ENCODE measurements around the gene SKOR2. TPM values are rescaled to one million over a fixed set of nuclear protein-coding genes. Genes with fewer than 3 reads are reported as not detected.
"Not testable (repeated sequence)": the region's sequence is repeated elsewhere in the genome, so short reads cannot be mapped to it uniquely, and the experiment has no call there.

Gene SKOR2
- polyA plus RNA-seq, 1 experiment: not detected

DNA sequence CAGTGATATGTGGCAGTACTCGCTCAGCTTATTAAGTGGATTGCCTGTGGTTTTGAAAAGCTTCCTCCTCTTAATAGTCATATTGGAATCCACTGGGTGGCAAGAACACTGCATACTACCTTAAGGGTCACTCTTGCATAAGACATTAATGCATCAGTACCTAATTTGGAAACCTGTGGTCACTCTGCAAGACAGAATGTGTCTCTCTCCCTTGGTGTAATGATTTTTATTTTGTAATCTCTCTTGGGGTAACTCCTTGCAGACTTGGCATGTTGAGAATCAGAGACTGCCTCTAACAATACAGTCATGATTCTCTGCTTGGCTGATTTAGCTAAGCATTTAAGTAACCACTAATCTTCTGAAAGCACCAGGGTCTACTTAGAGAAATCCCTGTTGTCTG, 42.3 kb downstream of the SKOR2 start:
- TF ChIP-seq, protein P1, sequence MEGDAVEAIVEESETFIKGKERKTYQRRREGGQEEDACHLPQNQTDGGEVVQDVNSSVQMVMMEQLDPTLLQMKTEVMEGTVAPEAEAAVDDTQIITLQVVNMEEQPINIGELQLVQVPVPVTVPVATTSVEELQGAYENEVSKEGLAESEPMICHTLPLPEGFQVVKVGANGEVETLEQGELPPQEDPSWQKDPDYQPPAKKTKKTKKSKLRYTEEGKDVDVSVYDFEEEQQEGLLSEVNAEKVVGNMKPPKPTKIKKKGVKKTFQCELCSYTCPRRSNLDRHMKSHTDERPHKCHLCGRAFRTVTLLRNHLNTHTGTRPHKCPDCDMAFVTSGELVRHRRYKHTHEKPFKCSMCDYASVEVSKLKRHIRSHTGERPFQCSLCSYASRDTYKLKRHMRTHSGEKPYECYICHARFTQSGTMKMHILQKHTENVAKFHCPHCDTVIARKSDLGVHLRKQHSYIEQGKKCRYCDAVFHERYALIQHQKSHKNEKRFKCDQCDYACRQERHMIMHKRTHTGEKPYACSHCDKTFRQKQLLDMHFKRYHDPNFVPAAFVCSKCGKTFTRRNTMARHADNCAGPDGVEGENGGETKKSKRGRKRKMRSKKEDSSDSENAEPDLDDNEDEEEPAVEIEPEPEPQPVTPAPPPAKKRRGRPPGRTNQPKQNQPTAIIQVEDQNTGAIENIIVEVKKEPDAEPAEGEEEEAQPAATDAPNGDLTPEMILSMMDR (IDR thresholded peaks at IDR 0.05; ENCODE audit: insufficient read depth, low read depth, low read length): no peak
- H3K4me3 ChIP-seq (ENCODE audit: low read depth, low read length): no peak overlapping the region
- no peaks in the 10 kb centered on the region for H3K36me3 ChIP-seq (ENCODE audit: control insufficient read depth, insufficient read depth, low read length)
- DNase-seq (ENCODE audit: low read depth): no peak
- peaks cover 3% of the 10 kb centered on the region for H3K27me3 ChIP-seq (ENCODE audit: control insufficient read depth, insufficient read depth, low read length)
- ChIA-PET POLR2A (no interaction called here), CTCF (interaction anchor here (0.8 to 2.3 kb wide), 3 partner anchors 21 to 540 kb away, joined by 3 to 13 read pairs (median 9); no protein-coding TSS in a partner anchor)

DNA sequence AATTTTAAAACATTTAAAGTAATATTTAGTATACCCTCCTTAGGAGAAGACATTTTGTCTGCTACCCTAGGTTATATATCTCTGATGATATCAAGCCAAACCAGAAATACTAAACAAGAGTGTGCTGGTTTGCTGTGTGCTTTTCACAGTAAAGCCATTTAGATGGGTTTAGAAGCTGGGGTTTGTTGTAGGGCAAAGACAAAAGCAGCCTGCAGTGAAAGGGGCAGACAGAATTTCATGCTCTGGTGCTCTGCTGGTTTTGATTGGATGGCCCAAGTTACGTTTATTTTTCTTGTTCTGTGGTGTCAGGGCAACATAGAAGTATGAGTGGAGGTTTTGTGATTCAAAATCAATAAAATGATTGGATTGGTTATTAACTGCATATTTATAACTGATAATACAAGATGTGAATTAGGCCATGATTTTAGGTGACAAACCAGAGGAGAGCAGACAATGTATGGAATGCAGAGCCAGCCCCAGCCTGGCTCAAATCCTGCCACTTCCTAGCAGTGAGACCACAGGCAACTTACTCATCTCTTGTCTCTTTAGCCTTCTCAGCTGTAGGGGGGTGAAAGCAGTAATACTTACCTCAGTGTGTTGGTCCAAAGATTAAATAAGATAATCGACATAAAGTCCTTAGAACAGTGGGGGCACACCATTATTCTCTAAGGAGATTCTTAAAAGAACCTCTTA, 44.4 kb downstream of the SKOR2 start:
- DNase-seq (ENCODE audit: low read depth): no peak
- POLR2A ChIA-PET: no interaction called here
- TF ChIP-seq, protein P1 (IDR thresholded peaks at IDR 0.05; ENCODE audit: insufficient read depth, low read depth, low read length): no peak
- Histone ChIP-seq H3K4me3 (ENCODE audit: low read depth, low read length) (no peak overlapping the region), H3K27me3 (ENCODE audit: control insufficient read depth, insufficient read depth, low read length) (peaks cover 3% of the 10 kb centered on the region), H3K36me3 (ENCODE audit: control insufficient read depth, insufficient read depth, low read length) (no peaks in the 10 kb centered on the region)
- CTCF ChIA-PET: interaction anchor here (1.0 to 1.2 kb wide), 2 partner anchors 9 to 96 kb away, joined by 3 read pairs; no protein-coding TSS in a partner anchor

DNA sequence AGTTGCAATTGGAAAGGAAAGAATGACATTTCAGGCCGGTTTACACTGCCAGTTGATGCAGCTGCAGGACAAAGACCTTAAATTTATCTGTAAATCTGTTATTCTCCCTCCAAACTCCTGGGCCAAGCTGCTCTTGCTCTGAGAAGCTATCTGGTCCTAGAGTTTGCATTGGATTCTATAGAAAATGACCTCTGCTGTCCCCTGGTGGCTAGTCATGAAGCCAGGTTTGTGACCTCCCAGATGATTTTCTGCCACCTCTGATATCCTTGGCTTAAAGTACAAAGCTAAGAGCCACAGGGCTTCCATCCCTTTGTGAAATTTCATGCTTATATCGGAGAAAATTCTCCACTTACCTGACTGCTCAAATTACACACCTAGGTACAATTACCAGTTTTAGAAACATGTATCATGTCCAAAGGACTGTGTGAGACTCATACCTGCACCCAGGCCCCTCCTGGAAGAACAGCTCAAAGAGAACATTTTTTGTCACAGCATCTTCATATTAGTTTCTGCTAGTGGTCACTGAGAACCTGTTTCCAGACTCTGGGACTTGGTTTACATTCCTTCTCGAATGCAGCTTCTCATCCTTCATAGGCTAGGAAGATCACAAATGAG, 46.4 kb downstream of the SKOR2 start:
- TF ChIP-seq, protein P1 (IDR thresholded peaks at IDR 0.05; ENCODE audit: insufficient read depth, low read depth, low read length): peak; percentile 89
- H3K36me3 ChIP-seq (ENCODE audit: control insufficient read depth, insufficient read depth, low read length): no peaks in the 10 kb centered on the region
- ChIA-PET CTCF (interaction anchor here (0.7 to 3.6 kb wide), 22 partner anchors 10 to 543 kb away, joined by 3 to 55 read pairs (median 6); partner anchors contain the start of gene HDHD2), POLR2A (no interaction called here)
- H3K27me3 ChIP-seq (ENCODE audit: control insufficient read depth, insufficient read depth, low read length): no peaks in the 10 kb centered on the region; the same call in 1 of the 2 replicates
- H3K4me3 ChIP-seq (ENCODE audit: low read depth, low read length): no peak overlapping the region
- no peak for DNase-seq (ENCODE audit: low read depth)

DNA sequence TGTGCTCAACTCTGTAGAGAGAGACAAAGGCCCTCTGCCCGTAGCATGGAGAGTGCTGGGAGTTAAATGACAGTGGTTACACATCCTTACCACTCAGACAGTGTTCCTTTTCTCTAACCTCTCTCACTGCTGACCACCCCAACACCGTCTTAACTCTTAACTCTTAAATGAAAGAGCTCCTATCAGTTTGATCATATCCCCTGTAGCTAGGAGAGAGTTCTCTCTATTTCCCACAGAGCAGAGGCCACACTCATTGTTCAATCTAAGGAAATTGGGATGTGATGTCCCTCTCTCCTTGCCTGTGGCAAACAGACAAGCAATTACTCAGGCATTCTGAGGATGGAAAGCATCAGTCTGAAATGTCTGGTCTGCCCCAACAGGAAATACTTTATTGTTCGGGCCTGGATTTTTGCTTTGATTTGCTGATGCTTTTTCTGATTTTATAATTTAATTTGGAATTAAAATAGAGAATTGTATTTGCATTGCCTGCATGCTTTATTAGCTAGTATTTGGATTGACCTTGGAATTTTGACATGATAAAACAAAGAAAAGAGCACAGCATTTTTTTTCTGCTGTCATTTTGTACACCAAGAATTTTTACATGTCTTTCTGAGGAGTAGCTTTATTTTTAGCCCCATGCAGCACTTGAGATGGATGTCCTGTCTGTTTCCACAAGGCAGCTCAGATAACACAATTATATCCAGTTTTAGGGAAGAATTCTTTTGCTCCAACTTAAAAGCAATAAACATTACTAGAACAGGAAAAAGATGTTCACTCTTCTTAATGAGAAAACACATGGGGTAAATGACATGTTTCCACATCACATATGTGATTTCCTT, 47.6 kb downstream of the SKOR2 start:
- Histone ChIP-seq H3K27me3 (ENCODE audit: control insufficient read depth, insufficient read depth, low read length) (no peaks in the 10 kb centered on the region; the same call in 1 of the 2 replicates), H3K4me3 (ENCODE audit: low read depth, low read length) (no peak overlapping the region), H3K36me3 (ENCODE audit: control insufficient read depth, insufficient read depth, low read length) (no peaks in the 10 kb centered on the region)
- CTCF ChIA-PET: interaction anchor here (0.9 to 3.6 kb wide), 20 partner anchors 9 to 551 kb away, joined by 3 to 55 read pairs (median 7); partner anchors contain the start of gene HDHD2
- TF ChIP-seq, protein P1 (IDR thresholded peaks at IDR 0.05; ENCODE audit: insufficient read depth, low read depth, low read length): no peak
- DNase-seq (ENCODE audit: low read depth): no peak
- POLR2A ChIA-PET: no interaction called here

DNA sequence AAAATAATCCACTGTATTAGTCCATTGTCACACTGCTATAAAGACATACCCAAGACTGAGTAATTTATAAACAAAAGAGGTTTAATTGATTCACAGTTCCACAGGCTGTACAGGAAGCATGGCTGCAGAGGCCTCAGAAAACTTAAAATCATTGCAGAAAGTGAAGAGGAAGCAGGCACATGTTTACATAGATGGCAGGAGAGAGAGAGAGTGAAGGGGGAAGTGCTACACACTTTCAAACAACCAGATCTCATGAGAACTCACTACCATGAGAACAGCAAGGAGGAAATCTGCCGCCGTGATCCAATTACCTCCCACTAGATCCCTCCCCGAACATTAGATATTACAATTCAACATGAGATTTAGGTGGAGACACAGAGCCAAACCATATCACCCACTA, 55.5 kb downstream of the SKOR2 start:
- H3K27me3 ChIP-seq (ENCODE audit: control insufficient read depth, insufficient read depth, low read length); H3K36me3 ChIP-seq (ENCODE audit: control insufficient read depth, insufficient read depth, low read length); DNase-seq (ENCODE audit: low read depth); H3K4me3 ChIP-seq (ENCODE audit: low read depth, low read length); POLR2A ChIA-PET: not testable (repeated sequence)
- CTCF ChIA-PET: interaction anchor here (2.1 kb wide), 1 partner anchor 9 kb away, joined by 12 read pairs; no protein-coding TSS in a partner anchor
